ENCODE measurements around the gene ZNF625.

- TF ChIP-seq POLR2A (IDR thresholded peaks at IDR 0.05; ENCODE audit: low read depth) (no peak), CTCF (IDR thresholded peaks at IDR 0.05) (no peak), EP300 (IDR thresholded peaks at IDR 0.05) (no peak)
Measured at GRCh38 chr19:12111176-12111575, 45.4 kb downstream of the ZNF625 start.
